ENCODE data around the gene MFSD2A. TPM values are rescaled to one million over a fixed set of nuclear protein-coding genes. Genes with fewer than 3 reads are reported as not detected.

Gene MFSD2A
- total and polyA plus RNA-seq, 3 donors from 2014 or later, result 122 to 201 (median 185) TPM

DNA sequence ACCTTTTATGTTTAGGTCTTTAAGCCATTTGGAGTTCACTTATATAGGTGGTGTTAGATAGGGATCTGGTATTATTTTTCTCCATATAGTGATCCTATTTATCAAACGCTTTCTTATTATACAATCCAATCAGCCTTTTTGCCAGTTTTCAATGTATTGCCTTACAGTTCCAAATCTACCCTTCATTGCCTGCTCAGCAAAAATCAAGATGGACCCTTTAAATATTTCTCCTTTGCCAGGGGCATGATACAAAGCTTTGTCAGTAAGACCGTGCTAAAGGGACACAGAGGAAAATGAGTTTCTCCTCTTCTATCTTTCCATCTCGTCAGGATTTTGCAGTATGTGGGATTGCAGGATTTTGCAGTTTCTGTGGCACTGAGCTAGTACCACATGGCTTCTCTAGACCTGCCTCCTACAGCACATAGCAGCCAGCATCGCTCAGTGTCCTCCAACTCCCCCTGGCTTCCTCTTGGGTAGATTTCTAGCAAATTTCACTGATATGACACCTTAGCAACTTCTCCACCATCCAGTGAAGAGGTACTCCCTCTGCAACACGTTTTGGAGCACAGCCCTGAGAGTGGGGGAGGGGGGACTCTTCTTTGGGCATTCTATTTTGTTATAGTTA is 63.1 kb downstream of the MFSD2A start:
- Histone ChIP-seq H3K4me3 (no peak overlapping the region), H3K36me3 (ENCODE audit: low read depth, missing control alignments) (no peaks in the 10 kb centered on the region), H3K4me1 (no peaks in the 10 kb centered on the region), H3K27ac (no peak overlapping the region), H3K27me3 (no peaks in the 10 kb centered on the region), H3K9me3 (no peaks in the 10 kb centered on the region)
- intact Hi-C loops (cut with DNase I; ENCODE audit: low total_unique reads), result no loop called here
- no peak for DNase-seq
- TF ChIP-seq POLR2A (IDR thresholded peaks at IDR 0.05), result no peak
- TF ChIP-seq, protein P1, sequence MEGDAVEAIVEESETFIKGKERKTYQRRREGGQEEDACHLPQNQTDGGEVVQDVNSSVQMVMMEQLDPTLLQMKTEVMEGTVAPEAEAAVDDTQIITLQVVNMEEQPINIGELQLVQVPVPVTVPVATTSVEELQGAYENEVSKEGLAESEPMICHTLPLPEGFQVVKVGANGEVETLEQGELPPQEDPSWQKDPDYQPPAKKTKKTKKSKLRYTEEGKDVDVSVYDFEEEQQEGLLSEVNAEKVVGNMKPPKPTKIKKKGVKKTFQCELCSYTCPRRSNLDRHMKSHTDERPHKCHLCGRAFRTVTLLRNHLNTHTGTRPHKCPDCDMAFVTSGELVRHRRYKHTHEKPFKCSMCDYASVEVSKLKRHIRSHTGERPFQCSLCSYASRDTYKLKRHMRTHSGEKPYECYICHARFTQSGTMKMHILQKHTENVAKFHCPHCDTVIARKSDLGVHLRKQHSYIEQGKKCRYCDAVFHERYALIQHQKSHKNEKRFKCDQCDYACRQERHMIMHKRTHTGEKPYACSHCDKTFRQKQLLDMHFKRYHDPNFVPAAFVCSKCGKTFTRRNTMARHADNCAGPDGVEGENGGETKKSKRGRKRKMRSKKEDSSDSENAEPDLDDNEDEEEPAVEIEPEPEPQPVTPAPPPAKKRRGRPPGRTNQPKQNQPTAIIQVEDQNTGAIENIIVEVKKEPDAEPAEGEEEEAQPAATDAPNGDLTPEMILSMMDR (IDR thresholded peaks at IDR 0.05), result no peak
- 60 to 72% methylated on average over 5 of the region's 5 CpGs for WGBS, 2 donors

Small RNAs within 50 kb of the gene (small RNA-seq; reads per million reads assigned to genes)
- 0 reads per million in 2 donors for gene RF00019

Other genes with a start within 250 kb of the MFSD2A start
- gene PPIE, start 216.3 kb upstream of the MFSD2A start, total RNA-seq, result 10 to 100 TPM; 71.5 to 82.8 TPM
- gene PPIE, start 216.3 kb upstream of the MFSD2A start, polyA plus RNA-seq (ENCODE audit: insufficient read depth, low read depth, low replicate concordance), result 109 TPM
- 10 to 100 TPM; 28.6 to 90.0 TPM for gene OXCT2, start 183.8 kb upstream of the MFSD2A start, total RNA-seq
- gene OXCT2, start 183.8 kb upstream of the MFSD2A start, polyA plus RNA-seq (ENCODE audit: insufficient read depth, low read depth, low replicate concordance), result 78.8 TPM
- 1 to 10 TPM; 5.5 to 5.6 TPM for gene BMP8B, start 166.3 kb upstream of the MFSD2A start, total RNA-seq
- 4.4 TPM for gene BMP8B, start 166.3 kb upstream of the MFSD2A start, polyA plus RNA-seq (ENCODE audit: insufficient read depth, low read depth, low replicate concordance)
- gene TRIT1, start 71.6 kb upstream of the MFSD2A start, total RNA-seq, result 10 to 100 TPM; 21.4 to 21.7 TPM
- 20.5 TPM for gene TRIT1, start 71.6 kb upstream of the MFSD2A start, polyA plus RNA-seq (ENCODE audit: insufficient read depth, low read depth, low replicate concordance)
- gene MYCL, start 53.2 kb upstream of the MFSD2A start, total RNA-seq, result 1 to 10 TPM; 3.3 to 4.6 TPM
- gene MYCL, start 53.2 kb upstream of the MFSD2A start, polyA plus RNA-seq (ENCODE audit: insufficient read depth, low read depth, low replicate concordance), result 3.1 TPM
- gene CAP1, start 85.6 kb downstream of the MFSD2A start, total RNA-seq, result 100 to 1,000 TPM; 159 to 160 TPM
- 231 TPM for gene CAP1, start 85.6 kb downstream of the MFSD2A start, polyA plus RNA-seq (ENCODE audit: insufficient read depth, low read depth, low replicate concordance)
- 10 to 100 TPM; 67.0 to 82.9 TPM for gene PPT1, start 142.1 kb downstream of the MFSD2A start, total RNA-seq
- 112 TPM for gene PPT1, start 142.1 kb downstream of the MFSD2A start, polyA plus RNA-seq (ENCODE audit: insufficient read depth, low read depth, low replicate concordance)
- 10 to 100 TPM; 27.2 to 28.4 TPM for gene RLF, start 206.2 kb downstream of the MFSD2A start, total RNA-seq
- gene RLF, start 206.2 kb downstream of the MFSD2A start, polyA plus RNA-seq (ENCODE audit: insufficient read depth, low read depth, low replicate concordance), result 16.4 TPM

All from testis (tissue), 3 donors.